IPS DF 4.7 (cell line): ENCODE results near the gene KLHL21.
A peak's percentile ranks its signal among the peaks of the same experiment; 100 is the strongest.

ENCODE experiments used
- DNase-seq: peaks from one replicate; pipeline ENCODE4 v3.0.0-alpha.2; 2013; ENCODE audit warnings: low spot score; ENCODE audit errors: extremely low read depth

Gene KLHL21

DNA sequence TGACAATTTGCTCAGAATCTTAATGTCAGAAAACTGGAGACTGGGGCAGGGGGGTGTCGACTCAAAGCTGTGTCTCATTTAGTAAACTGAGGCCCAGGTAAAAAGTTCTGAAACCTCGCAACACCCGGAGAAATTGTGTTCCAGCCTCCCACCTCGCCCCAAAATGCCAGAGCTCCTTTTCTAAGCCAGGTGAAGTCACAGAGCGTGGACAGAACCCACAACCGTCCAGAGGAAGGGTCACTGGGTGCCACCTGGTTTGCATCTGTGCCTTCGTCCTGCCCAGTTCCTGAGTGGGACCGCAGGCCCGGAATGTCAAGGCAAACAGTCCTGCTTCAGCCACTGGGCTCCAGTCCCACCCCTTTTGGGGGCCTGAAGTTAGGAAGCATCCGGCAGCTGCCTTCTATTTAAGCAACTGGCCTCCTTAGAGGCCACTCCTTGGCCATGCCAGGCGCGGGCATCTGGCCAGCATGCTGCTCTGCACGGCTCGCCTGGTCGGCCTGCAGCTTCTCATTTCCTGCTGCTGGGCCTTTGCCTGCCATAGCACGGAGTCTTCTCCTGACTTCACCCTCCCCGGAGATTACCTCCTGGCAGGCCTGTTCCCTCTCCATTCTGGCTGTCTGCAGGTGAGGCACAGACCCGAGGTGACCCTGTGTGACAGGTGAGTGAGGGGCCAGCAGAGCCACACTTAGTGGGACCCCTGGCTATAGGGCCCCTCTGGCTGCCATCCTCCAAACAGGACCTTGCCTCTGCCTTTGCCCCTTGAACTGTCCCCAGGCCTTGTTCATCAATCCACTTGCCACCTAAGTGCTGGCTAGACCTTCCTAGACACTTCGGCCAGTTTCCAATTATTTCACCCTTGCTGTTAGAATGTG lies 47.5 kb downstream of the KLHL21 start, which contains the start of gene TAS1R1:
Gene TAS1R1 (plus strand): TSS at position 401 of the 872 bp plus-strand sequence. CDS start 67 bp downstream, at position 468.
- no peak for DNase-seq

- peak; percentile 75 for DNase-seq
Observed at GRCh38 chr1:6554031-6554906, 48.4 kb downstream of the KLHL21 start, which contains the start of gene NOL9. Gene NOL9, minus strand, starts transcription at chr1:6554513. Its CDS starts 11 bp downstream, at chr1:6554502.

DNA sequence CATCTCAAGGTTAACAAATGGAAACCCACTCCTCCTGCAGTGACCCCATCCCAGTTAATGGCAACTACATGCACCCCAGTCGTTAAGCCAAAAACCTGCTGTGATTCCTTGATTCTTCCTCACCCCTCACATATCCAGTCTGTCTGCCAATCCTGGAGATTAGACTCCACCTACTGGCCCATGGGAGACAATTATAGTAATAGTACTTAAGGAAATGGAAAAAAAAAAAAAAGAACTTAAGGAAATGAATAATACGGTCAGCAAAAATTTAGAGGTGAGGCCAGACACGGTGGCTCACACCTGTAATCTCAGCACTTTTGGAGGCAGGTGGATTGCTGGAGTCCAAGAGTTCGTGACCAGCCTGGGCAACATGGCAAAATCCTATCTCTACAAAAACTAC lies 55.4 kb downstream of the KLHL21 start:
- DNase-seq: no peak

DNA sequence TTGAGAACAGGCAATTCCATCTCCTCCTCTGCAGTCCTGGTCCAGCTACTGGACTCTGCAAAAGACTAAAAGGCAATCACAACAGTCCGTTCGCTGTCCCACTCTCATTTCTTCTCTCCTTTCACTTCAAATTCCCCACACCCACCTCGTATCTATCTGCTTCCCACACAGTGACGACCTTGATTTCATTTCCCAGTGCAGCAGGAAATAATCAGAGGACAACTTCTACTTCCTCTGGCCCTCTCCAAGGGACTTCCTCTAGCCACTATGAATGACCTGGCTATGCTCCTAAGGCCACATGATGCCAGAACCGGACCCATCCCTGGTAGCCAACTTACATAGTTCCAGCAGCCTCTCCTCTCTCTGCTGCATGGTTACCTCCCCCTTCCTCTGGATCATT lies 56.3 kb downstream of the KLHL21 start:
- DNase-seq: no peak

GRCh38 chr1:6545276-6546112 lies 57.2 kb downstream of the KLHL21 start:
- DNase-seq: no peak

- no peak for DNase-seq
Observed at GRCh38 chr1:6544831-6545230, 57.8 kb downstream of the KLHL21 start.
